ENCODE results near the gene SHANK3. TPM values are rescaled to one million over a fixed set of nuclear protein-coding genes. Genes with fewer than 3 reads are reported as not detected.
"Not testable (repeated sequence)": the region's sequence is repeated elsewhere in the genome, so short reads cannot be mapped to it uniquely, and the experiment has no call there.

The SHANK3 gene
- total RNA-seq, 1 experiment from 2014 or later = 1.2 TPM

DNA sequence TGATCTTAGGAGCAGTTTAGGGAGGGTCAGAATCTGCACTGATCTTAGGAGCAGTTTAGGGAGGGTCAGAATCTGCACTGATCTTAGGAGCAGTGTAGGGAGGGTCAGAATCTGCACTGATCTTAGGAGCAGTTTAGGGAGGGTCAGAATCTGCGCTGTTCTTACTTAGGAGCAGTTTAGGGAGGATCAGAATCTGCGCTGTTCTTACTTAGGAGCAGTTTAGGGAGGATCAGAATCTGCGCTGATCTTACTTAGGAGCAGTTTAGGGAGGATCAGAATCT lies 28.9 kb upstream of the SHANK3 start:
- DNase-seq (ENCODE audit: extremely low read depth, low read depth) = not testable (repeated sequence)

DNA sequence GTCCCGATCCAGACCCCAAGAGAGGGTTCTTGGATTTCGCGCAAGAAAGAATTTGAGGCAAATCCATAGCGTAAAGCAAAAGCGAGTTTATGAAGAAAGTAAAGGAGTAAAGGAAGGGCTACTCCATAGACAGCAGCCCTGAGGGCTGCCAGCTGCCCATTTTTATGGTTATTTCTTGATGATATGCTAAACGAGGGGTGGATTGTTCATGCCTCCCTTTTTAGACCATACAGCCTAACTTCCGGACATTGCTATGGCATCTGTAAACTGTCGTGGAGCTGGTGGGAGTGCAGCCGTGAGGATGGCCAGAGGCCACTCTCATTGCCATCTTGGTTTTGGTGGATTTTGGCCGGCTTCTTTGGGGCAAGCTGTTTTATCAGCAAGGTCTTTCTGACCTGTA lies 19.4 kb upstream of the SHANK3 start:
- no peak for DNase-seq (ENCODE audit: extremely low read depth, low read depth)

GRCh38 chr22:50654664-50655063 lies 18.0 kb upstream of the SHANK3 start:
- DNase-seq (ENCODE audit: extremely low read depth, low read depth) = not testable (repeated sequence)

GRCh38 chr22:50656122-50657070 lies 16.2 kb upstream of the SHANK3 start:
- DNase-seq (ENCODE audit: extremely low read depth, low read depth) = no peak

DNA sequence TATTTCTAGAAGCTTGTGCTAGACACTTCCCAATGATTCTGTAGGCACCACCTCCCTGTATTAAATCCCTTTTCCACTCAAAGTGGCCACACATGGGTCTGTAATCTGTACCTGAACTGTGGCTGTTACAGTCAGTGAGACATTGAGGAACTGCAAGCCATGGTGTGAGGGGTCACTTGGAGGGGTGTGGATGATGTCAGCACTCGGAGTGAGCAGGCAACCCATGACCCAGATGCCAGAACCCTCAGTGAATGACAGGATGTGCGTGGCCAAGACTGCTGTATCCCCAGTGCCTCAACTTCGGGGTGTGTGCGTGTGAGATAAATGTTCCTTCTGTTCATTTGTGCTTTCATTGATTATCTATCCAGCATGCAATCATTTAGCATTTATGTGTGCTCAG lies 14.7 kb upstream of the SHANK3 start:
- DNase-seq (ENCODE audit: extremely low read depth, low read depth) = no peak

DNA sequence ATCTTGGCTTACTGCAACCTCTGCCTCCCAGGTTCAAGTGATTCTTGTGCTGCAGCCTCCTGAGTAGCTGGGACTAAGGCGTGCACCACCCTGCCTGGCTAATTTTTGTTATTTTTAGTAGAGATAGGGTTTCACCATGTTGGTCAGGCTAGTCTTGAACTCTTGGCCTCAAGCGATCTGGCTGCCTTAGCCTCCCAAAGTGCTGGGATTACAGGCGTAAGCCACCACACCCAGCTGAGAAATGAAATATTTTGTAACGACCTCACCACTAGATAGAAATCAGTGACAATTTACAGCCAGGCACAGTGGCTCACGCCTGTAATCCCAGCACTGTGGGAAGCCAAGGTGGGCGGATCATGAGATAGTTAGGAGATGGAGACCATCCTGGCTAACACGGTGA lies 12.9 kb upstream of the SHANK3 start:
- DNase-seq (ENCODE audit: extremely low read depth, low read depth) = not testable (repeated sequence)

GRCh38 chr22:50660306-50660705 lies 12.3 kb upstream of the SHANK3 start:
- DNase-seq (ENCODE audit: extremely low read depth, low read depth) = no peak

DNA sequence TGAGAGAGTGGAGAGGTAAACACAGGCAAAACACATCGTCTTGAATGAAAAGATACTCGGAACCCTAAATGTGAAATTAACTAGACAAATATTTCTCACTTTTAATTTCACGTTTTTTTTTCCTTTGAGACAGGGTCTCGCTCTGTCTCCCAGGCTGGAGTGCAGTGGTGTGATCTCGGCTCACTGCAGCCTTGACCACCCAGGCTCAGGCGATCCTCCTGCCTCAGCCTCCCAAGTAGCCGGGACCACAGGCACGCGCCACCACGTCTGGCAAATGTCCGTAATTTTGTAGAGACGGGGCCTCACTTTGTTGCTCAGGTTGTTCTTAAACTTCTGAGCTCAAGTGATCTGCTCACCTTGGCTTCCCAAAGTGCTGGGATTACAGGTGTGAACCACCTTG lies 7.4 kb upstream of the SHANK3 start:
- no peak for DNase-seq (ENCODE audit: extremely low read depth, low read depth)

DNA sequence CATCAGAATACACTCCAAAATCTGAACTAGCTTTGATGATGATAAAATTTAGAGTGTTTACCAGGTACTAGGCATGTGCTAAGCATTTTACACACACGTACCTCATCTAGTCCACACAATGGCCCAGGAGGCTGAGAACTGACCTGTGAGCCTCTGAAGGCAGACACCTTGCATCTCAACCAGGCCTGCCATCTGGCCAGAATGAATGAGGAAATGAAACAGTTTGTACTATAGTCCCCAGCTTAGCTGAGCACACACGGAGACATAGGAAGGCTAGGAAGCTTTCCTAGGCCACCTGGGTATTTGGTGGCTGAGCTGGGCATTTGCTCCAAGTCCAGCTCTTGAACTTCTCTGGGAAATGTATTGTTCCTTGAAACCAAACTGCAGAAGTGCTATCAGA lies 6.9 kb upstream of the SHANK3 start:
- DNase-seq (ENCODE audit: extremely low read depth, low read depth) = no peak

- no peak for DNase-seq (ENCODE audit: extremely low read depth, low read depth)
These were observed 2.1 kb upstream of the SHANK3 start for GRCh38 chr22:50670513-50670912.

DNA sequence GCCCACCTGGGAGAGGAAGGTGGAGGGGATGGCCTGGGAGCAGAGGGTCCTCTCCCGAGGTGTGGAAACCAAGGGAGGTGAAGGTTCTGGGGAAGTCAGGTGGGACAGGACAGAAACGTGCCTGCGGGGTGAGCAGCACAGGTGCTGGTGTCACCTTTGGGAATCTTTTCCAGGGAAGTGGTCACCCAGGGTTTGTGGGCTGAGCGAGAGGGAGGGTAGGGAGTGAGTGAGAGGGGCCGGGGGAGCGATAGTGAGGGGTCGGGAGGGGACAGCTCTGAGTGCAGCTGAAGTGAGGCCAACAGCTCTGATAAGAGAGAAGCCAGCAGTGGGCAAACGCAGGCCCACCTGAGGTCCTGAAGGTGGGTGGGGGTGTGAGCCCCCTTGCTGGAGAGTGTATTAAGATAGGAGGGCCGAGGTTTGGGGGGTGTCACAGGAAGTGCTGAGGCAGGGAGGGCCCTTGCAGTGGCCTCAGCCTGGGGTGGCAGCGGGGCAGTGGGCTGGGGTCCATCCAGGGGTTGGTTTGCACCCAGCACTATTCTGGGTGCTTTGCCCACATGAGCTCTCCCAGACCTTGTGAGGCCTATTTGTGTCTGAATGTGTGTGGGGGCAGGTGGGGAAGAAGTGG lies 1.6 kb upstream of the SHANK3 start:
- no peak for DNase-seq (ENCODE audit: extremely low read depth, low read depth)

GRCh38 chr22:50671641-50672040 lies 982 bp upstream of the SHANK3 start:
- DNase-seq (ENCODE audit: extremely low read depth, low read depth) = no peak

DNA sequence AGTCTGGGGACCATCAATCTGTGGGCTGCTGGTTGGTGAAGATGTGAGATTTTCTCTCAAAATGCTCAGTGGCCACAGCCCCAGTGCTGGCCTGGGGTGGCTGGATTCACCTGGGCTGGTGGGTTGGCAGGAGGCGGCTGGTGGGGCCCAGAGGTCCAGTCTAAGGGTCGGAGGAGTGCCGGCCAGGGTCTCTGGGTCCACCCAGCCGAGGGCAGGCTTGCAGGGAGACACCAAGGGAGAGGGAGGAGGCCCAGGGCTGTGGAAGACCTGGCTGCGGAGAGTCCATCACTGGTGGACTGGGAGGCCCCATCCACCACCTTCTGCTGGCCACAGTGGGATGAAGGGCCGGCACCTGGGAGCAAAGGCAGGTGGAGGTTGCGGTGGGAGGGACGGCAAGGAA lies 582 bp upstream of the SHANK3 start:
- no peak for DNase-seq (ENCODE audit: extremely low read depth, low read depth)

DNA sequence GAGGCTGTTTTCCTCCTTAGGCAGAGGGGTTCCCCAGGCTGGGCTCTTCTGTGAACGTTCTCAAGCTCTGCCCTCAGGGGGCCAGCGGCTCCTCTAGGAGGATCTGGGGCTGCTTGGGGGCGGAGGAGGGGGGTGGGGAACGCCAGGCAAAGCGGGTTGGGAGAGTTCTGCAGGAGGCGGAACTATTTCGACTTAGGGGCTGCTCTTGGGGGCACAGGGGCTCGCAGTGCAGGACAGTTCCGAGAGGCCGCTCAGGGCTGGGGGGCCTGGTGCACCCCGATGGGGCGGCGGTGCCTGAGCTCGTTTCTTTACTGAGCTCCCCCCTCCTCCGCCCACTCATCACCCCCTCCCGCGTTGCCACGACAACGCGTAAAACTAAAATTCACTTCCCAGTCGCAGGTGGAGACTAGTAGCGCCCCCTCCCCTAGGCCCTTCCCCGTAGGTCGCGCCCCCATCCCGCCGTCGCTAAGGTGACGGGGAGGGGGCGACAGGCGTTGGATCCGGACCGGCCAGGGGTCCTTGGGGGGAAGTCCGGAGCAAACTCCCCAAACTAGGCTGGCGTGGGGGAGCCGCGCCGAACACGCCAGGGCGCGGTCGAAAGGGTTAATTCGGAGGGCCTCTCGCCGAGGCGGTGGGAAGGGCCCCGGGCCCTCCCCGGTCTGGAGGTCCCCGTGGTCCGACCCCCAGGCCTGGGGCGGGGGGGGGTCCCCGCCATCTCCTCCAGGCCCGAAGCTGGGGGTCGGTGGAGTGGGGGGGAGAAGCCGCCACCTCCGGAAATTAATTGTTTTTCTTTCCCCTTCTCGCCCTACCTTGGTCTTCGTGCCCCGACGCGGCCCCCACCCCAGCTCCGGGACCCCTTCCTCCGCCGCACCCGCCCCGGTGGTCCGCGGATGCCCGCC lies 857 bp downstream of the SHANK3 start:
- no peak for DNase-seq (ENCODE audit: extremely low read depth, low read depth)

GRCh38 chr22:50674130-50674500 lies 1.5 kb downstream of the SHANK3 start:
- no peak for DNase-seq (ENCODE audit: extremely low read depth, low read depth)

DNA sequence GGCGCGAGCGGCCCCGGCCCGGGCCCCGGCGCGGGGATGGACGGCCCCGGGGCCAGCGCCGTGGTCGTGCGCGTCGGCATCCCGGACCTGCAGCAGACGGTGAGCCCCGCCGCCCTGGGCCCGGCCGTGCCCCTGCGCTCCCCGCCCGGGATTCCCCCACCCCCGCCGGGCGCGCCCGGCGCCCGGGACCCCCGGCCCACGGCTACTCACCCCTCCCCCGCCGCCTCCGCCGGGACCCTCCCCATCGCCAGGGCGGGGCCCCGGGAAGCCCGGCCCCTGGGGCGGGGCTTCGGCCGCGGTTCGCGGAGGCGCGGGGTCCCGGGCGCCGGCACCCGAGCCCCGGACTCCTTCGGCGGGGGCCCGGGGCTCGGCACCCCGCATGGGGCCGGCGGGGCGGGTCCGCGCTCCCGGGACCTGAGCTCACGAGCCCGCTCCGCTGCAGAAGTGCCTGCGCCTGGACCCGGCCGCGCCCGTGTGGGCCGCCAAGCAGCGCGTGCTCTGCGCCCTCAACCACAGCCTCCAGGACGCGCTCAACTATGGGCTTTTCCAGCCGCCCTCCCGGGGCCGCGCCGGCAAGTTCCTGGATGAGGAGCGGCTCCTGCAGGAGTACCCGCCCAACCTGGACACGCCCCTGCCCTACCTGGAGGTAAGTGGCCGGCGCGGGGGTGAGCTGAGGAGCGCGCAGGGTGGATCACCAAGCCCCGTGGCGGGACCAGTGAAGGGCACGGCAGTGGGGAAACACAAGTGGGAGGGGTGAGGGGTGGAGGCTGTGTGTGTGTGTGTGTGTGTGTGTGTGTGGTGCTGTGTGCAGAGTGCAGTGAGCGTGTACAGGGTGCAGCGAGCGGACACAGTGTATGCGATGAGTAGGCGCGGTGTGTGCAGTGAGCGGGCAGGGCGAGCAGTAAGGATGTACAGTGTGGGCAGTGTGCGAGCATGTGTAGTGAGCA lies 2.3 kb downstream of the SHANK3 start:
- DNase-seq (ENCODE audit: extremely low read depth, low read depth) = no peak

GRCh38 chr22:50675553-50676179 lies 3.0 kb downstream of the SHANK3 start:
- no peak for DNase-seq (ENCODE audit: extremely low read depth, low read depth)

GRCh38 chr22:50676180-50676636 lies 3.6 kb downstream of the SHANK3 start:
- no peak for DNase-seq (ENCODE audit: extremely low read depth, low read depth)

DNA sequence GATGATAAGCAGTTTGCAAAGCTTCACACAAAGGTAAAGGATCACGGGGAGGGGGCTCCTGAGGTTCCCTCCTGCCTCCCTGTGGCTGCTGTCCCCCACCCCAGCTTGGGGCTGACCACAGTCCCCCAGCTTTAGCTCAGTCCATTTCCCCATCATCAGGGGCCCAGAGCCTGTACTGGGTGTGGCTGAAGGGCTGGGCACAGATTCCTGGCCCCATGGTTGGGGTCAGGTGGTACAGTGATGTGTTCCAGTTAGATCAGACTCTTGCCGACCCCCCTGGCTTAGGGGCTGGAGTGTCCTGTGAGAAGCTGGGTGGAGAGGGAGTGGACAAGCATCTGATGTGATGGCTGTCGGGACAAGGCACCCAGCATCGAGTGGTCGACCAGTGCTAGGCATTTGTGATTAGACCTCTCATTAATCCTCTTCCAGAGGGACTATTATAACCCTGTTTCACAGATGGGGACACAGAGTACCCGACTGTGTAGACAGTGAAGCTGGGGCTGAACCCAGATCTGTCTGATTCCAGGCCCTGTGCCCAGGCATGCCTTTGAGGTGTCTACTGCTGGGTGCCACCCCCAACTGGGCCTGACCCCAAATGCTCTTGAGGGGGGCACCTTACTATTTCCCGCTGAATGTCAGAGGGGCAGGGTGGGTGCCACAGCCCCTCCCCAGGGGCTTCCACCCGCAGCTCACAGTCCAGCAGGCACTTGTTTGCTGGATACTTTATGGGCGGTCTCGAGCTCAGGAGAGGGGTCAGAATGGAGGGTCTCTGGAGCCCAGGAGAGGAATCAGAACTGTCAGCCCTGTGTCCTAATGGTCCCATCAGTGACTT lies 4.3 kb downstream of the SHANK3 start:
- no peak for DNase-seq (ENCODE audit: extremely low read depth, low read depth)
